C4-2B (cell line): ENCODE results near the gene SSC5D.

Experiments
- CTCF ChIP-seq: fragments of 450-650 bp; conservative IDR thresholded peaks from 2 replicates; pipeline ENCODE4 v1.5.1; 2017; ENCODE audit warnings: mild to moderate bottlenecking
- ZFX ChIP-seq: fragments of 450-650 bp; IDR thresholded peaks from 2 replicates; pipeline ENCODE4 v1.6.1; 2017

- TF ChIP-seq CTCF, result no peak
- TF ChIP-seq ZFX, result no peak
These were observed 55.3 kb downstream of the SSC5D start for GRCh38 chr19:55543567-55543966.
